Neural crest cell (in vitro differentiated cells): Measurements from ENCODE around the gene GALNT13. TPM values are rescaled to one million over a fixed set of nuclear protein-coding genes. Genes with fewer than 3 reads are reported as not detected.

Experiments used
- DNase-seq: peaks from one replicate; pipeline ENCODE4 v3.0.0; 2021; ENCODE audit warnings: low read depth, mixed read lengths, low spot score
- H3K27ac Mint-ChIP-seq: one replicate; pipeline ENCODE4 v1.8.0; 2021; ENCODE audit warnings: mild to moderate bottlenecking, mixed read lengths; ENCODE audit not compliant: unreplicated experiment
- H3K27me3 Mint-ChIP-seq: 2 replicates; pipeline ENCODE4 v1.8.0; 2021; ENCODE audit warnings: low read depth, mild to moderate bottlenecking, mixed read lengths
- H3K36me3 Mint-ChIP-seq: 2 replicates; pipeline ENCODE4 v1.8.0; 2021; ENCODE audit warnings: low read depth, mild to moderate bottlenecking, mixed read lengths
- H3K4me1 Mint-ChIP-seq: 2 replicates; pipeline ENCODE4 v1.8.0; 2021; ENCODE audit warnings: mixed read lengths
- H3K4me3 Mint-ChIP-seq: one replicate; pipeline ENCODE4 v1.8.0; 2021; ENCODE audit warnings: mild to moderate bottlenecking, mixed read lengths
- H3K9me3 Mint-ChIP-seq: 2 replicates; pipeline ENCODE4 v1.8.0; 2021; ENCODE audit warnings: mixed read lengths
- CTCF ChIP-seq: fragments of 200-600 bp; sonication (generic); conservative IDR thresholded peaks from 2 replicates; pipeline ENCODE4 v1.5.0; 2021; ENCODE audit warnings: antibody characterized with exemption, mild to moderate bottlenecking
- total RNA-seq: library from RNA; stranded (reverse); gene quantifications from 2 replicates; pipeline ENCODE4 v1.2.1, GENCODE V29; 2021

Gene GALNT13
- total RNA-seq, 1 donor from 2014 or later = 7.4 TPM

- Mint-ChIP-seq H3K27me3 (no peaks in the 10 kb centered on the region), H3K4me3 (no peak overlapping the region), H3K27ac (no peak overlapping the region), H3K36me3 (peaks cover 2% of the 10 kb centered on the region), H3K4me1 (no peaks in the 10 kb centered on the region), H3K9me3 (no peaks in the 10 kb centered on the region)
- no peak for TF ChIP-seq CTCF
- no peak for DNase-seq
These were observed 434.7 kb downstream of the GALNT13 start for GRCh38 chr2:154306266-154306970.

- no peak for DNase-seq
- H3K4me3 Mint-ChIP-seq = no peak overlapping the region
- H3K27ac Mint-ChIP-seq = no peak overlapping the region
- no peaks in the 10 kb centered on the region for H3K27me3 Mint-ChIP-seq
- no peaks in the 10 kb centered on the region for H3K4me1 Mint-ChIP-seq
- peaks cover 2% of the 10 kb centered on the region for H3K36me3 Mint-ChIP-seq
- H3K9me3 Mint-ChIP-seq = no peaks in the 10 kb centered on the region
- TF ChIP-seq CTCF = no peak
These were observed 435.3 kb downstream of the GALNT13 start for GRCh38 chr2:154307007-154307406.

GRCh38 chr2:154324601-154325000, 452.9 kb downstream of the GALNT13 start:
- H3K27ac Mint-ChIP-seq = no peak overlapping the region
- no peaks in the 10 kb centered on the region for H3K36me3 Mint-ChIP-seq
- TF ChIP-seq CTCF = no peak
- no peak overlapping the region for H3K4me3 Mint-ChIP-seq
- no peaks in the 10 kb centered on the region for H3K4me1 Mint-ChIP-seq
- no peaks in the 10 kb centered on the region for H3K9me3 Mint-ChIP-seq
- H3K27me3 Mint-ChIP-seq = no peaks in the 10 kb centered on the region
- no peak for DNase-seq

- no peak for TF ChIP-seq CTCF
- H3K4me3 Mint-ChIP-seq = no peak overlapping the region
- H3K27ac Mint-ChIP-seq = no peak overlapping the region
These were observed 457.8 kb downstream of the GALNT13 start for GRCh38 chr2:154329510-154329909.

GRCh38 chr2:154331784-154332183, 460.1 kb downstream of the GALNT13 start:
- Mint-ChIP-seq H3K4me3 (no peak overlapping the region), H3K27me3 (no peaks in the 10 kb centered on the region), H3K9me3 (no peaks in the 10 kb centered on the region), H3K27ac (no peak overlapping the region), H3K4me1 (no peaks in the 10 kb centered on the region), H3K36me3 (no peaks in the 10 kb centered on the region)
- DNase-seq = no peak
- TF ChIP-seq CTCF = no peak

More at GRCh38 chr2:154329510-154329909, 457.8 kb downstream of the GALNT13 start:
- H3K9me3 Mint-ChIP-seq = no peaks in the 10 kb centered on the region
- H3K36me3 Mint-ChIP-seq = no peaks in the 10 kb centered on the region
- no peaks in the 10 kb centered on the region for H3K27me3 Mint-ChIP-seq
- no peaks in the 10 kb centered on the region for H3K4me1 Mint-ChIP-seq
- DNase-seq = no peak
